ENCODE data around the gene NAAA.

NAAA gene

GRCh38 chr4:75980576-75980975 is 39.8 kb upstream of the NAAA start:
- peaks cover 19% of the 10 kb centered on the region for H3K79me2 ChIP-seq (ENCODE audit: insufficient read depth, low read length)
- H3K36me3 ChIP-seq (ENCODE audit: insufficient read depth, low read length), result peaks cover 65% of the 10 kb centered on the region
- no peak overlapping the region for H2AFZ ChIP-seq (ENCODE audit: low read depth, low read length)
- H4K20me1 ChIP-seq (ENCODE audit: insufficient read depth, low read length), result peaks cover 16% of the 10 kb centered on the region; the same call in 1 of the 2 replicates
- no peaks in the 10 kb centered on the region for H3K27me3 ChIP-seq (ENCODE audit: insufficient read depth, low read length, poor library complexity)
- no peaks in the 10 kb centered on the region for H3K4me1 ChIP-seq (ENCODE audit: insufficient read depth, low read length)
- no peak for ATAC-seq (ENCODE audit: insufficient read depth, low read depth)
- H3K9ac ChIP-seq (ENCODE audit: low read depth, low read length), result no peak overlapping the region
- H3K4me3 ChIP-seq (ENCODE audit: low read depth in 1 of 2, low read length in 2 of 2), result no peak overlapping the region
- no peak overlapping the region for H3K4me2 ChIP-seq (ENCODE audit: insufficient read depth, low read length)
- DNase-seq, result no peak
- H3K9me3 ChIP-seq (ENCODE audit: insufficient read depth, low read length, severe bottlenecking), result no peaks in the 10 kb centered on the region
- TF ChIP-seq, protein P1, sequence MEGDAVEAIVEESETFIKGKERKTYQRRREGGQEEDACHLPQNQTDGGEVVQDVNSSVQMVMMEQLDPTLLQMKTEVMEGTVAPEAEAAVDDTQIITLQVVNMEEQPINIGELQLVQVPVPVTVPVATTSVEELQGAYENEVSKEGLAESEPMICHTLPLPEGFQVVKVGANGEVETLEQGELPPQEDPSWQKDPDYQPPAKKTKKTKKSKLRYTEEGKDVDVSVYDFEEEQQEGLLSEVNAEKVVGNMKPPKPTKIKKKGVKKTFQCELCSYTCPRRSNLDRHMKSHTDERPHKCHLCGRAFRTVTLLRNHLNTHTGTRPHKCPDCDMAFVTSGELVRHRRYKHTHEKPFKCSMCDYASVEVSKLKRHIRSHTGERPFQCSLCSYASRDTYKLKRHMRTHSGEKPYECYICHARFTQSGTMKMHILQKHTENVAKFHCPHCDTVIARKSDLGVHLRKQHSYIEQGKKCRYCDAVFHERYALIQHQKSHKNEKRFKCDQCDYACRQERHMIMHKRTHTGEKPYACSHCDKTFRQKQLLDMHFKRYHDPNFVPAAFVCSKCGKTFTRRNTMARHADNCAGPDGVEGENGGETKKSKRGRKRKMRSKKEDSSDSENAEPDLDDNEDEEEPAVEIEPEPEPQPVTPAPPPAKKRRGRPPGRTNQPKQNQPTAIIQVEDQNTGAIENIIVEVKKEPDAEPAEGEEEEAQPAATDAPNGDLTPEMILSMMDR (IDR thresholded peaks at IDR 0.05; ENCODE audit: borderline replicate concordance, extremely low read depth, low read length, poor library complexity, severe bottlenecking), result no peak
- TF ChIP-seq EZH2 (IDR thresholded peaks at IDR 0.05; ENCODE audit: borderline replicate concordance, low read depth, low read length, severe bottlenecking), result no peak
- no peak overlapping the region for H3K27ac ChIP-seq (ENCODE audit: low read length)

GRCh38 chr4:75976177-75976576 is 35.4 kb upstream of the NAAA start:
- Histone ChIP-seq H3K4me3 (ENCODE audit: low read depth in 1 of 2, low read length in 2 of 2) (no peak overlapping the region), H3K27ac (ENCODE audit: low read length) (no peak overlapping the region), H3K4me2 (ENCODE audit: insufficient read depth, low read length) (no peak overlapping the region), H3K9me3 (ENCODE audit: insufficient read depth, low read length, severe bottlenecking) (no peaks in the 10 kb centered on the region), H3K4me1 (ENCODE audit: insufficient read depth, low read length) (no peaks in the 10 kb centered on the region), H3K27me3 (ENCODE audit: insufficient read depth, low read length, poor library complexity) (no peaks in the 10 kb centered on the region), H4K20me1 (ENCODE audit: insufficient read depth, low read length) (peaks cover 4% of the 10 kb centered on the region; the same call in 1 of the 2 replicates), H3K79me2 (ENCODE audit: insufficient read depth, low read length) (no peaks in the 10 kb centered on the region), H3K9ac (ENCODE audit: low read depth, low read length) (no peak overlapping the region), H3K36me3 (ENCODE audit: insufficient read depth, low read length) (peaks cover 83% of the 10 kb centered on the region), H2AFZ (ENCODE audit: low read depth, low read length) (no peak overlapping the region)
- ATAC-seq (ENCODE audit: insufficient read depth, low read depth) (no peak), DNase-seq (no peak)
- no peak for TF ChIP-seq EZH2 (IDR thresholded peaks at IDR 0.05; ENCODE audit: borderline replicate concordance, low read depth, low read length, severe bottlenecking)
- TF ChIP-seq, protein P1 (IDR thresholded peaks at IDR 0.05; ENCODE audit: borderline replicate concordance, extremely low read depth, low read length, poor library complexity, severe bottlenecking), result no peak

DNA sequence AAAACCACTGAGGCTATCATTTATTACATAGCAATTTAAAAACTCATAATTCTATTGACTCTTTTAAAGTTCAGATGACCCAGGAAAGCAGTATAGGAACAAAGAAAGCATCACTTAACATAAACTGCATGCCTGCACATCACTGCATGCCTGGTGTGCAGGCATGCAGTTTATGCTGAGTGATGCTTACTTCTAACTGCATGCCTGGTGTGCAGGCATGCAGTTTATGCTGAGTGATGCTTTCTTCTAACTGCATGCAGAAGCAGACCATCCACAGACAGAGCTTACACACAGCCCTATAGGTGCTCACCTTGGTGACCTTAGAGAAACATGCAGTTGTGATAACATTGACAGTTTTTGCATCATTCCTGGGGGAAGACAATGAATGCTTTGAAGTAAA is 33.0 kb upstream of the NAAA start:
- TF ChIP-seq EZH2 (IDR thresholded peaks at IDR 0.05; ENCODE audit: borderline replicate concordance, low read depth, low read length, severe bottlenecking), result no peak
- TF ChIP-seq, protein P1 (IDR thresholded peaks at IDR 0.05; ENCODE audit: borderline replicate concordance, extremely low read depth, low read length, poor library complexity, severe bottlenecking), result no peak
- peaks cover 91% of the 10 kb centered on the region for H3K36me3 ChIP-seq (ENCODE audit: insufficient read depth, low read length)
- no peak for ATAC-seq (ENCODE audit: insufficient read depth, low read depth)

GRCh38 chr4:75968084-75968483 is 27.3 kb upstream of the NAAA start:
- no peak for DNase-seq
- no peak for TF ChIP-seq EZH2 (IDR thresholded peaks at IDR 0.05; ENCODE audit: borderline replicate concordance, low read depth, low read length, severe bottlenecking)
- TF ChIP-seq, protein P1 (IDR thresholded peaks at IDR 0.05; ENCODE audit: borderline replicate concordance, extremely low read depth, low read length, poor library complexity, severe bottlenecking), result no peak
- H2AFZ ChIP-seq (ENCODE audit: low read depth, low read length), result no peak overlapping the region
- peaks cover 8% of the 10 kb centered on the region for H3K9me3 ChIP-seq (ENCODE audit: insufficient read depth, low read length, severe bottlenecking)
- H3K9ac ChIP-seq (ENCODE audit: low read depth, low read length), result no peak overlapping the region
- no peak overlapping the region for H3K4me3 ChIP-seq (ENCODE audit: low read depth in 1 of 2, low read length in 2 of 2)
- H4K20me1 ChIP-seq (ENCODE audit: insufficient read depth, low read length), result no peaks in the 10 kb centered on the region
- H3K27me3 ChIP-seq (ENCODE audit: insufficient read depth, low read length, poor library complexity), result no peaks in the 10 kb centered on the region
- no peaks in the 10 kb centered on the region for H3K4me1 ChIP-seq (ENCODE audit: insufficient read depth, low read length)
- no peak for ATAC-seq (ENCODE audit: insufficient read depth, low read depth)
- H3K36me3 ChIP-seq (ENCODE audit: insufficient read depth, low read length), result peaks cover 99% of the 10 kb centered on the region
- no peak overlapping the region for H3K27ac ChIP-seq (ENCODE audit: low read length)
- no peaks in the 10 kb centered on the region for H3K79me2 ChIP-seq (ENCODE audit: insufficient read depth, low read length)
- H3K4me2 ChIP-seq (ENCODE audit: insufficient read depth, low read length), result no peak overlapping the region

More for the DNA sequence above, 33.0 kb upstream of the NAAA start:
- Histone ChIP-seq H2AFZ (ENCODE audit: low read depth, low read length) (no peak overlapping the region), H3K4me1 (ENCODE audit: insufficient read depth, low read length) (no peaks in the 10 kb centered on the region), H3K79me2 (ENCODE audit: insufficient read depth, low read length) (no peaks in the 10 kb centered on the region), H4K20me1 (ENCODE audit: insufficient read depth, low read length) (no peaks in the 10 kb centered on the region; the same call in 1 of the 2 replicates), H3K4me3 (ENCODE audit: low read depth in 1 of 2, low read length in 2 of 2) (no peak overlapping the region), H3K9ac (ENCODE audit: low read depth, low read length) (no peak overlapping the region), H3K9me3 (ENCODE audit: insufficient read depth, low read length, severe bottlenecking) (no peaks in the 10 kb centered on the region), H3K27me3 (ENCODE audit: insufficient read depth, low read length, poor library complexity) (no peaks in the 10 kb centered on the region), H3K4me2 (ENCODE audit: insufficient read depth, low read length) (no peak overlapping the region), H3K27ac (ENCODE audit: low read length) (no peak overlapping the region)
- DNase-seq, result no peak
